Fibroblast of skin of abdomen (primary cell): ENCODE measurements around the gene XBP1.
"Not testable (repeated sequence)": the region's sequence is repeated elsewhere in the genome, so short reads cannot be mapped to it uniquely, and the experiment has no call there.

ENCODE experiments used
- DNase-seq: peaks from one replicate; pipeline ENCODE4 v3.0.0-alpha.2; 2013

The XBP1 gene

GRCh38 chr22:28817919-28818859 lies 17.8 kb upstream of the XBP1 start:
- DNase-seq: no peak

- DNase-seq: no peak
Observed at GRCh38 chr22:28817064-28817463, 16.7 kb upstream of the XBP1 start.

GRCh38 chr22:28815729-28816128 lies 15.4 kb upstream of the XBP1 start:
- DNase-seq: no peak

GRCh38 chr22:28815111-28815510 lies 14.7 kb upstream of the XBP1 start:
- no peak for DNase-seq

GRCh38 chr22:28813772-28814518 lies 13.6 kb upstream of the XBP1 start:
- no peak for DNase-seq

- DNase-seq: no peak
Observed at GRCh38 chr22:28812516-28812915, 12.1 kb upstream of the XBP1 start.

GRCh38 chr22:28810821-28811491 lies 10.6 kb upstream of the XBP1 start:
- DNase-seq: no peak

- no peak for DNase-seq
Observed at GRCh38 chr22:28808716-28809355, 8.5 kb upstream of the XBP1 start.

GRCh38 chr22:28805426-28805825 lies 5.1 kb upstream of the XBP1 start:
- DNase-seq: not testable (repeated sequence)

- no peak for DNase-seq
Observed at GRCh38 chr22:28802595-28803123, 2.3 kb upstream of the XBP1 start.

- no peak for DNase-seq
Observed at GRCh38 chr22:28801845-28802594, 1.7 kb upstream of the XBP1 start.

- DNase-seq: peak; percentile 57
Observed at GRCh38 chr22:28799606-28800307, 612 bp downstream of the XBP1 start.

GRCh38 chr22:28798810-28799605 lies 1.4 kb downstream of the XBP1 start:
- peak; percentile 96 for DNase-seq

GRCh38 chr22:28795932-28796856 lies 4.2 kb downstream of the XBP1 start:
- DNase-seq: no peak

- no peak for DNase-seq
Observed at GRCh38 chr22:28795071-28795693, 5.2 kb downstream of the XBP1 start.

GRCh38 chr22:28793976-28794584 lies 6.3 kb downstream of the XBP1 start:
- DNase-seq: no peak

- DNase-seq: no peak
Observed at GRCh38 chr22:28792491-28793383, 7.6 kb downstream of the XBP1 start.
